Muscle of leg (tissue), 11 donors: ENCODE results near the gene LDLRAD3. TPM values are rescaled to one million over a fixed set of nuclear protein-coding genes. Genes with fewer than 3 reads are reported as not detected.

Experiments
- DNase-seq: peaks from one replicate; pipeline ENCODE4 v3.0.0; 2013
- H3K27ac ChIP-seq: one replicate; pipeline ENCODE4 v1.5.1; 2013; ENCODE audit warnings: mild to moderate bottlenecking, low read length, control low read depth
- H3K27me3 ChIP-seq: one replicate; pipeline ENCODE4 v1.6.1; 2013; ENCODE audit warnings: low read length; ENCODE audit not compliant: control insufficient read depth, insufficient read depth
- H3K36me3 ChIP-seq: one replicate; pipeline ENCODE4 v1.6.1; 2013; ENCODE audit warnings: low read length; ENCODE audit not compliant: control insufficient read depth, insufficient read depth
- H3K4me1 ChIP-seq: one replicate; pipeline ENCODE4 v1.6.1; 2013; ENCODE audit warnings: low read length; ENCODE audit not compliant: control insufficient read depth, insufficient read depth
- H3K4me3 ChIP-seq: one replicate; pipeline ENCODE4 v1.5.1; 2013; ENCODE audit warnings: low read length, control low read depth
- H3K9me3 ChIP-seq: replicated peaks from 2 replicates; pipeline ENCODE4 v1.6.1; 2013; ENCODE audit warnings: low read depth, low read length; ENCODE audit not compliant: control insufficient read depth
- WGBS: methylation state at CpG from one replicate; pipeline ENCODE4 v1.1.5; 2013; ENCODE audit warnings: missing lambda C conversion rate; ENCODE audit not compliant: insufficient coverage; 5-methylcytosine and 5-hydroxymethylcytosine counted together
- polyA plus RNA-seq, 8 donors: library from polyadenylated mRNA; unstranded; fragments of 120-200 nt; gene quantifications; one replicate each; pipeline versions ENCODE4 v1.2.1 to v1.2.3, GENCODE V29; 2013; ENCODE audit warnings: inconsistent platforms in 1 of 8, low replicate concordance in 1 of 8; ENCODE audit not compliant: insufficient read length in 8 of 8, insufficient read depth in 1 of 8
- total RNA-seq: library from RNA; stranded (reverse); fragments of 120-200 nt; gene quantifications from one replicate; pipeline ENCODE4 v1.2.4, GENCODE V29; 2013

LDLRAD3 gene
- total and polyA plus RNA-seq, 9 donors = 12.0 to 28.6 (median 20.9) TPM

DNA sequence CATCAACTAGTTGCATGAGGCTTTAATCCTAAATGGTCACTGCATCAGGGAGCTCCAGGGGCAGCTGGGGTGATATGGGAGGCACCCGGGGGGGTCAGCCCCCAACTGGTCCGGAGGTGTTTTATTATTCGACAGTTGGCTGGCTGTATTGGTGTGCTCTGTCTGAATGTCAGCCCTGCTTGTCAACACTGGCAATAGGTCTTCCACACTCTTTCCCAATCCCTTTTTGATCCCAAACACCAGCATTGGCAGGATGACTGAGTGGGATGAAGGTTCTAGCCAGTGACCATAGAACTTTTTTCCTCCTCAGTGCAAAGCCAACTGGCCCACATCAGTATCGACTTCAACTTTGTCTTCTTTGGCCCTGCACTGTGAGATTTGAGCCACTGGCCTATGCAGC, 8.9 kb upstream of the LDLRAD3 start:
- peak; percentile 38 for DNase-seq
- no peaks in the 10 kb centered on the region for H3K27me3 ChIP-seq
- WGBS = 44% methylated on average over 1 of the region's 4 CpGs

GRCh38 chr11:35935390-35935789, 8.5 kb upstream of the LDLRAD3 start:
- Histone ChIP-seq H3K9me3 (peaks cover 3% of the 10 kb centered on the region), H3K27ac (no peak overlapping the region), H3K36me3 (no peaks in the 10 kb centered on the region), H3K4me3 (no peak overlapping the region), H3K4me1 (no peaks in the 10 kb centered on the region), H3K27me3 (no peaks in the 10 kb centered on the region)
- WGBS = no CpG with 5 or more reads among the region's 1 CpG
- no peak for DNase-seq

More for the DNA sequence above, 8.9 kb upstream of the LDLRAD3 start:
- H3K4me1 ChIP-seq = no peaks in the 10 kb centered on the region
- H3K4me3 ChIP-seq = no peak overlapping the region
- H3K27ac ChIP-seq = no peak overlapping the region
- no peaks in the 10 kb centered on the region for H3K36me3 ChIP-seq
- H3K9me3 ChIP-seq = peaks cover 3% of the 10 kb centered on the region

- 50% methylated on average over 2 of the region's 3 CpGs for WGBS
- H3K27me3 ChIP-seq = no peaks in the 10 kb centered on the region
These were observed 6.8 kb upstream of the LDLRAD3 start for GRCh38 chr11:35937111-35937510.

GRCh38 chr11:35937700-35938099, 6.2 kb upstream of the LDLRAD3 start:
- H3K4me1 ChIP-seq = no peaks in the 10 kb centered on the region
- no peaks in the 10 kb centered on the region for H3K9me3 ChIP-seq

More at GRCh38 chr11:35937111-35937510, 6.8 kb upstream of the LDLRAD3 start:
- no peaks in the 10 kb centered on the region for H3K4me1 ChIP-seq
- H3K9me3 ChIP-seq = peaks cover under 1% of the 10 kb centered on the region
- H3K4me3 ChIP-seq = no peak overlapping the region
- no peak overlapping the region for H3K27ac ChIP-seq
- H3K36me3 ChIP-seq = no peaks in the 10 kb centered on the region
- DNase-seq = no peak

DNA sequence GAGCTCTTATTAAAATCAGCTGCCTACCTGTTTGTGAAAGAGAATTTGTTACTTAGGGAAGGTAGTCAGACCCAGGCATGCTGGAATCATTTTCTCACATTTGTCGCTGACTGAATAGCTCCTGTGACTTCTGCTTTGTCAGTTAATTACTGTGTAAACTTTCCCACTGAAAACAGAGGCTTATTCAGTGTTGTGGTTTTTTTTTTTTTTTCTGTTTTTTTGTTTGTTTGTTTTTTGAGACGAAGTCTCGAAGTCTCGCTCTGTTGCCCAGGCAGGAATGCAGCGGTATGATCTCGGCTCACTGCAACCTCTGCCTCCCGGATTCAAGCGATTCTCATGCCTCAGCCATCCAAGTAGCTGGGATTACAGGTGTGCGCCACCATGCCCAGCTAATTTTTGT, 5.6 kb upstream of the LDLRAD3 start:
- DNase-seq = no peak
- WGBS = 95% methylated on average over 7 of the region's 9 CpGs
- H3K36me3 ChIP-seq = no peaks in the 10 kb centered on the region
- no peak overlapping the region for H3K27ac ChIP-seq
- H3K4me1 ChIP-seq = peaks cover 3% of the 10 kb centered on the region
- no peak overlapping the region for H3K4me3 ChIP-seq
- no peaks in the 10 kb centered on the region for H3K9me3 ChIP-seq
- H3K27me3 ChIP-seq = no peaks in the 10 kb centered on the region

More at GRCh38 chr11:35937700-35938099, 6.2 kb upstream of the LDLRAD3 start:
- H3K36me3 ChIP-seq = no peaks in the 10 kb centered on the region
- no peaks in the 10 kb centered on the region for H3K27me3 ChIP-seq
- no peak overlapping the region for H3K4me3 ChIP-seq
- WGBS = 68% methylated on average over 3 of the region's 6 CpGs
- DNase-seq = no peak
- no peak overlapping the region for H3K27ac ChIP-seq

- no peaks in the 10 kb centered on the region for H3K9me3 ChIP-seq
- H3K36me3 ChIP-seq = no peaks in the 10 kb centered on the region
- peak; percentile 39 for DNase-seq
- WGBS = 30% methylated on average over 5 of the region's 9 CpGs
- peaks cover 26% of the 10 kb centered on the region for H3K4me1 ChIP-seq
- no peaks in the 10 kb centered on the region for H3K27me3 ChIP-seq
- H3K27ac ChIP-seq = peak overlapping the region; percentile 88
- H3K4me3 ChIP-seq = peak overlapping the region; percentile 48
These were observed 553 bp upstream of the LDLRAD3 start for GRCh38 chr11:35943309-35943708.

GRCh38 chr11:35944503-35945136, 758 bp downstream of the LDLRAD3 start:
- 12% methylated on average over 20 of the region's 32 CpGs for WGBS
- H3K36me3 ChIP-seq = no peaks in the 10 kb centered on the region
- peak overlapping the region; percentile 76 for H3K4me3 ChIP-seq
- H3K27me3 ChIP-seq = no peaks in the 10 kb centered on the region
- peaks cover 34% of the 10 kb centered on the region for H3K4me1 ChIP-seq
- DNase-seq = peak; percentile 80
- H3K9me3 ChIP-seq = no peaks in the 10 kb centered on the region
- H3K27ac ChIP-seq = peak overlapping the region; percentile 85

GRCh38 chr11:35945137-35945518, 1.3 kb downstream of the LDLRAD3 start:
- Histone ChIP-seq H3K4me3 (peak overlapping the region; percentile 76), H3K27ac (peak overlapping the region; percentile 85), H3K36me3 (no peaks in the 10 kb centered on the region), H3K27me3 (no peaks in the 10 kb centered on the region), H3K4me1 (peaks cover 37% of the 10 kb centered on the region), H3K9me3 (no peaks in the 10 kb centered on the region)
- WGBS = no CpG with 5 or more reads among the region's 2 CpGs
- no peak for DNase-seq

DNA sequence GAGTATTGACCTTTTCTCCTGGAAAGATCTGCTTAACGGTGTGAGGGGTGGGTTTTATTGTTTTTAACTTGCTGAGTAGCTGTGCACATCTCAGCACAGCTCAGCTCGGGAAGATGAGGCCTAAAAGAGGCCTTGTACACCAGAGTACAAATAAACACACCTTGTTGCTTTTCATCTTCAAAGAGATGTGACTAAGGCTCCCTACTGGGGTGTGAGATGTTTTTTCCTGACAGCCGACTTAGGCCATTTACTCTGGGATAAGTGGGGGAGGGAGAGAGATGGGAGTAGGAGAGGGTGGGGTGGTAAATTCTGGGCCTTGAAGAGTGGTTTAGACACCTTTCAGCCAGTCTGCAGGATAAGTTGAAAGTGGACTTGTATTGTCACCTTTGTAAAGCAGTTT, 2.9 kb downstream of the LDLRAD3 start:
- Histone ChIP-seq H3K36me3 (no peaks in the 10 kb centered on the region), H3K4me1 (peaks cover 37% of the 10 kb centered on the region), H3K27me3 (no peaks in the 10 kb centered on the region), H3K27ac (no peak overlapping the region), H3K4me3 (no peak overlapping the region), H3K9me3 (no peaks in the 10 kb centered on the region)
- no peak for DNase-seq
- 43% methylated on average over 2 of the region's 3 CpGs for whole genome bisulfite sequencing

GRCh38 chr11:35947437-35947836, 3.6 kb downstream of the LDLRAD3 start:
- WGBS = no CpG with 5 or more reads among the region's 4 CpGs
- Histone ChIP-seq H3K4me3 (no peak overlapping the region), H3K27me3 (no peaks in the 10 kb centered on the region), H3K27ac (no peak overlapping the region), H3K9me3 (no peaks in the 10 kb centered on the region), H3K36me3 (no peaks in the 10 kb centered on the region), H3K4me1 (peaks cover 37% of the 10 kb centered on the region)
- no peak for DNase-seq

GRCh38 chr11:35949242-35949641, 5.4 kb downstream of the LDLRAD3 start:
- DNase-seq = no peak
- Histone ChIP-seq H3K9me3 (no peaks in the 10 kb centered on the region), H3K4me1 (peaks cover 37% of the 10 kb centered on the region), H3K27me3 (no peaks in the 10 kb centered on the region), H3K36me3 (no peaks in the 10 kb centered on the region), H3K4me3 (no peak overlapping the region), H3K27ac (no peak overlapping the region)
- no CpG with 5 or more reads among the region's 3 CpGs for WGBS
